Sigmoid colon (tissue), 7 donors: ENCODE results near the gene LMO2. TPM values are rescaled to one million over a fixed set of nuclear protein-coding genes. Genes with fewer than 3 reads are reported as not detected.

Experiments used
- DNase-seq: peaks from one replicate; pipeline ENCODE4 v3.0.0-alpha.2; 2019
- H3K27ac ChIP-seq, 4 donors: fragments of 200-600 bp; sonication (generic); one replicate each; pipeline ENCODE4 v1.5.1; 2016 to 2019; ENCODE audit warnings: mild to moderate bottlenecking in 1 of 4
- H3K27me3 ChIP-seq, 3 donors: fragments of 200-600 bp; sonication (generic); one replicate each; pipeline ENCODE4 v1.5.1; 2019; ENCODE audit warnings: mild to moderate bottlenecking in 1 of 3
- H3K36me3 ChIP-seq, 4 donors: fragments of 200-600 bp; sonication (generic); one replicate each; pipeline ENCODE4 v1.5.1; 2016 to 2019
- H3K4me1 ChIP-seq, 4 donors: fragments of 200-600 bp; sonication (generic); one replicate each; pipeline ENCODE4 v1.5.1; 2017 to 2019
- H3K4me3 ChIP-seq, 4 donors: fragments of 200-600 bp; sonication (generic); one replicate each; pipeline ENCODE4 v1.5.1; 2017 to 2019; ENCODE audit warnings: mild to moderate bottlenecking in 2 of 4, moderate library complexity in 1 of 4
- H3K9me3 ChIP-seq, 4 donors: fragments of 200-600 bp in 3 of 4; sonication (generic) in 3 of 4; one replicate each; pipeline versions ENCODE4 v1.5.1 to v1.6.1; 2013 to 2019
- EP300 ChIP-seq, 4 donors: sonication (generic); formaldehyde crosslinking; IDR thresholded peaks; one replicate each; pipeline ENCODE4 v1.6.1; 2017; ENCODE audit warnings: antibody characterized with exemption in 4 of 4
- POLR2A ChIP-seq, 2 donors: fragments of 450-650 bp; IDR thresholded peaks; one replicate each; pipeline ENCODE4 v1.6.1; 2016; ENCODE audit warnings: antibody characterized with exemption in 2 of 2, mild to moderate bottlenecking in 2 of 2, moderate library complexity in 2 of 2
- POLR2AphosphoS5 ChIP-seq, 4 donors: sonication (generic); formaldehyde crosslinking; IDR thresholded peaks; one replicate each; pipeline ENCODE4 v1.6.1; 2017; ENCODE audit warnings: antibody characterized with exemption in 4 of 4
- WGBS, 2 donors: extraction: QIAGEN DNeasy Blood & Tissue Kit; methylation state at CpG; one replicate each; pipeline ENCODE4 v1.1.7; 2013; 5-methylcytosine and 5-hydroxymethylcytosine counted together
- intact Hi-C: fragments of 100-400 bp; cut with DNase I; formaldehyde crosslinking; loops from one replicate; pipeline ENCODE4 v1.15.1; 2023
- polyA plus RNA-seq, 3 donors: library from polyadenylated mRNA; stranded (reverse); fragments of 200-250 nt; gene quantifications; one replicate each; pipeline ENCODE4 v1.2.3, GENCODE V29; 2013
- total RNA-seq, 4 donors: library from RNA; depleted of rRNA; stranded (reverse); fragments of >200 nt; gene quantifications; one replicate each; pipeline ENCODE4 v1.1.0, GENCODE V29; 2016
- TF ChIP-seq, protein P1 (sequence below), 4 experiments: fragments of 450-650 bp in 3 of 4; fragments of 200-600 bp in 1 of 4; IDR thresholded peaks; one replicate each; pipeline ENCODE4 v1.5.1; 2016 to 2019; ENCODE audit warnings: antibody characterized with exemption in 4 of 4, mild to moderate bottlenecking in 3 of 4, moderate library complexity in 2 of 4
- donor health status: healthy with polysubstance abuse.
- donor health status: Bipolar disorder and iron deficiency.
- donor health status: healthy.

The LMO2 gene
- total and polyA plus RNA-seq, 7 donors = 4.9 to 19.8 (median 12.3) TPM

DNA sequence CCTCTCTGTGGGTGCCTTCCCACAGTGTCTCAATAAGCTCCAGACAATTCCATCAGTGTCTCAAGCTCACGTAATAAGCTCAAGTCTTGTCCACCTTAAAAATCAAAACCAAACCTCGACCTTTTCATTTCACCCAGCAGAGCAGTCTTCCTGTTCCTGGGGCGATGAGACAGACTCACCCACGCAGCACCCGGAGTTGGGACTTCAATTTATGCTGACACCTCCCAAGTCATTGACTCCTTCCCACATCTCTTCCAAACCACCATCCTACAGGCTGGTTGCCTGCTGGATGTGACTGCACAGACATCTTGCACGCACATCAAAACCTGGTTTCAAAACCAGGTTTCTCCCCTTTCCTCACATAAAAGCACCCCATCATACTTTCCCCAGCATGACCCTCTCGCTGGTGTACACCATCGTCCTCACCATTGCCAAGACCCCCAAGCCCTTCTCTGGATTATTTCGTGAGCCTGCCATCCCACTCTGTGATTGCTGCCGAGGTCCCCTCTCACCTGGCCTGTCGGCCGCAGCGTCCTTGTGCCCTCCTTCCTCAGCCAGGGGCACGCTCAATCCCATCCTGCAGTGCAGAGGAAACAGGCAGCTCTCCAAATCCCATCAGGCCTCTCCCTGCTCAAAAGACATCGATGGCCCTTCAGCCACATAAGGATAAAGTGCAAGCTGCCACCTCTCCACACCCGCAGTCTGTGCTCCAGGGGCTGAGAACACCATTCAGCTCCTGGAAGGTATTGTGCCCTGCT lies 72.4 kb downstream of the LMO2 start:
- Histone ChIP-seq H3K9me3 (no peaks in the 10 kb centered on the region), H3K4me3 (no peak overlapping the region), H3K27ac (no peak overlapping the region), H3K4me1 (no peaks in the 10 kb centered on the region), H3K36me3 (no peaks in the 10 kb centered on the region), H3K27me3 (peaks cover 0 to 20% (median 12%) of the 10 kb centered on the region in 3 donors)
- TF ChIP-seq EP300 (IDR thresholded peaks at IDR 0.05) (no peak), POLR2A (IDR thresholded peaks at IDR 0.05) (no peak), POLR2AphosphoS5 (IDR thresholded peaks at IDR 0.05) (no peak)
- TF ChIP-seq, protein P1, sequence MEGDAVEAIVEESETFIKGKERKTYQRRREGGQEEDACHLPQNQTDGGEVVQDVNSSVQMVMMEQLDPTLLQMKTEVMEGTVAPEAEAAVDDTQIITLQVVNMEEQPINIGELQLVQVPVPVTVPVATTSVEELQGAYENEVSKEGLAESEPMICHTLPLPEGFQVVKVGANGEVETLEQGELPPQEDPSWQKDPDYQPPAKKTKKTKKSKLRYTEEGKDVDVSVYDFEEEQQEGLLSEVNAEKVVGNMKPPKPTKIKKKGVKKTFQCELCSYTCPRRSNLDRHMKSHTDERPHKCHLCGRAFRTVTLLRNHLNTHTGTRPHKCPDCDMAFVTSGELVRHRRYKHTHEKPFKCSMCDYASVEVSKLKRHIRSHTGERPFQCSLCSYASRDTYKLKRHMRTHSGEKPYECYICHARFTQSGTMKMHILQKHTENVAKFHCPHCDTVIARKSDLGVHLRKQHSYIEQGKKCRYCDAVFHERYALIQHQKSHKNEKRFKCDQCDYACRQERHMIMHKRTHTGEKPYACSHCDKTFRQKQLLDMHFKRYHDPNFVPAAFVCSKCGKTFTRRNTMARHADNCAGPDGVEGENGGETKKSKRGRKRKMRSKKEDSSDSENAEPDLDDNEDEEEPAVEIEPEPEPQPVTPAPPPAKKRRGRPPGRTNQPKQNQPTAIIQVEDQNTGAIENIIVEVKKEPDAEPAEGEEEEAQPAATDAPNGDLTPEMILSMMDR (IDR thresholded peaks at IDR 0.05) = no peak
- DNase-seq = no peak
- intact Hi-C loops = no loop called here
- WGBS, 2 donors = 64 to 67% methylated on average over 16 of the region's 16 CpGs

Other genes starting within 250 kb of the LMO2 start
- gene C11orf91, start 191.2 kb downstream of the LMO2 start, total RNA-seq = not detected
- not detected for gene C11orf91, start 191.2 kb downstream of the LMO2 start, polyA plus RNA-seq
- 100 to 1,000 TPM; 160 to 206 (median 183) TPM for gene CD59, start 155.7 kb downstream of the LMO2 start, total RNA-seq
- gene CD59, start 155.7 kb downstream of the LMO2 start, polyA plus RNA-seq = 100 to 1,000 TPM in 1 of 3 donors, 10 to 100 TPM in 2; 54.1 to 210 (median 80.7) TPM
- 10 to 100 TPM; 36.8 to 53.5 (median 50.4) TPM for gene FBXO3, start 117.6 kb downstream of the LMO2 start, total RNA-seq
- gene FBXO3, start 117.6 kb downstream of the LMO2 start, polyA plus RNA-seq = 10 to 100 TPM; 20.2 to 34.7 (median 27.6) TPM
- gene CAPRIN1, start 159.7 kb upstream of the LMO2 start, total RNA-seq = 100 to 1,000 TPM; 107 to 118 (median 113) TPM
- 10 to 100 TPM; 63.1 to 92.5 (median 65.7) TPM for gene CAPRIN1, start 159.7 kb upstream of the LMO2 start, polyA plus RNA-seq
- 10 to 100 TPM; 13.2 to 28.0 (median 19.4) TPM for gene NAT10, start 213.6 kb upstream of the LMO2 start, total RNA-seq
- 10 to 100 TPM in 1 of 3 donors, 1 to 10 TPM in 2; 5.3 to 35.4 (median 7.2) TPM for gene NAT10, start 213.6 kb upstream of the LMO2 start, polyA plus RNA-seq